Eye (tissue), 1 donor: ENCODE measurements around the gene LIMK1.

Source experiments
- DNase-seq: peaks from one replicate; pipeline ENCODE4 v3.0.0-alpha.2; 2015

The LIMK1 gene

GRCh38 chr7:74056096-74056915 is 27.3 kb upstream of the LIMK1 start:
- DNase-seq, result no peak

GRCh38 chr7:74057216-74057925 is 26.2 kb upstream of the LIMK1 start:
- no peak for DNase-seq

- no peak for DNase-seq
Observed at GRCh38 chr7:74057987-74058386, 25.6 kb upstream of the LIMK1 start.

- no peak for DNase-seq
Observed at GRCh38 chr7:74058486-74058885, 25.1 kb upstream of the LIMK1 start.

- no peak for DNase-seq
Observed at GRCh38 chr7:74059037-74059436, 24.6 kb upstream of the LIMK1 start.

GRCh38 chr7:74059681-74060588 is 23.7 kb upstream of the LIMK1 start:
- no peak for DNase-seq

GRCh38 chr7:74061840-74062539 is 21.6 kb upstream of the LIMK1 start:
- peak; percentile 45 for DNase-seq

- DNase-seq, result no peak
Observed at GRCh38 chr7:74063223-74063641, 20.4 kb upstream of the LIMK1 start.

- DNase-seq, result no peak
Observed at GRCh38 chr7:74063646-74064045, 20.0 kb upstream of the LIMK1 start.

- DNase-seq, result no peak
Observed at GRCh38 chr7:74064696-74065095, 18.9 kb upstream of the LIMK1 start.

GRCh38 chr7:74066626-74067025 is 17.0 kb upstream of the LIMK1 start:
- no peak for DNase-seq

GRCh38 chr7:74068378-74069085 is 15.1 kb upstream of the LIMK1 start:
- DNase-seq, result no peak

GRCh38 chr7:74069086-74069541 is 14.5 kb upstream of the LIMK1 start:
- DNase-seq, result no peak

GRCh38 chr7:74069790-74070618 is 13.6 kb upstream of the LIMK1 start:
- no peak for DNase-seq

GRCh38 chr7:74070619-74070921 is 13.0 kb upstream of the LIMK1 start:
- no peak for DNase-seq

- DNase-seq, result no peak
Observed at GRCh38 chr7:74071121-74071520, 12.5 kb upstream of the LIMK1 start.

- peak; percentile 33 for DNase-seq
Observed at GRCh38 chr7:74074770-74075169, 8.8 kb upstream of the LIMK1 start.

- DNase-seq, result no peak
Observed at GRCh38 chr7:74078461-74078860, 5.1 kb upstream of the LIMK1 start.

GRCh38 chr7:74082770-74083116 is 861 bp upstream of the LIMK1 start:
- DNase-seq, result no peak

GRCh38 chr7:74083928-74084721 is 521 bp downstream of the LIMK1 start:
- peak; percentile 80 for DNase-seq
